HG03342 (cell line): ENCODE data around the gene CAMK4.
A peak's percentile ranks its signal among the peaks of the same experiment; 100 is the strongest.
"Not testable (repeated sequence)": the region's sequence is repeated elsewhere in the genome, so short reads cannot be mapped to it uniquely, and the experiment has no call there.

Experiments used
- ATAC-seq: cut with Tn5 transposase; IDR thresholded peaks from one replicate; pipeline ENCODE4 v1.9.1; 2021; ENCODE audit warnings: mild to moderate bottlenecking, moderate library complexity; ENCODE audit not compliant: unreplicated experiment

Gene CAMK4

GRCh38 chr5:111255169-111255568 is 31.0 kb downstream of the CAMK4 start:
- peak; percentile 8 for ATAC-seq

- no peak for ATAC-seq
Measured at GRCh38 chr5:111256128-111256527, 31.9 kb downstream of the CAMK4 start.

- not testable (repeated sequence) for ATAC-seq
Measured at GRCh38 chr5:111257610-111258009, 33.4 kb downstream of the CAMK4 start.

GRCh38 chr5:111259636-111260035 is 35.5 kb downstream of the CAMK4 start:
- no peak for ATAC-seq

GRCh38 chr5:111261610-111262009 is 37.4 kb downstream of the CAMK4 start:
- no peak for ATAC-seq

GRCh38 chr5:111262153-111262552 is 38.0 kb downstream of the CAMK4 start:
- no peak for ATAC-seq

GRCh38 chr5:111262815-111263214 is 38.6 kb downstream of the CAMK4 start:
- no peak for ATAC-seq

GRCh38 chr5:111266491-111266890 is 42.3 kb downstream of the CAMK4 start:
- ATAC-seq, result no peak

GRCh38 chr5:111268300-111268699 is 44.1 kb downstream of the CAMK4 start:
- ATAC-seq, result no peak

GRCh38 chr5:111271885-111272284 is 47.7 kb downstream of the CAMK4 start:
- no peak for ATAC-seq

GRCh38 chr5:111277061-111277460 is 52.9 kb downstream of the CAMK4 start:
- no peak for ATAC-seq

- ATAC-seq, result peak; percentile 93
Measured at GRCh38 chr5:111278858-111279504, 54.8 kb downstream of the CAMK4 start.

GRCh38 chr5:111280282-111280951 is 56.2 kb downstream of the CAMK4 start:
- ATAC-seq, result peak; percentile 42

- ATAC-seq, result no peak
Measured at GRCh38 chr5:111282798-111283197, 58.6 kb downstream of the CAMK4 start.

GRCh38 chr5:111284825-111285224 is 60.6 kb downstream of the CAMK4 start:
- no peak for ATAC-seq

GRCh38 chr5:111294551-111294950 is 70.4 kb downstream of the CAMK4 start:
- no peak for ATAC-seq

- ATAC-seq, result no peak
Measured at GRCh38 chr5:111295649-111296048, 71.5 kb downstream of the CAMK4 start.

GRCh38 chr5:111296570-111296969 is 72.4 kb downstream of the CAMK4 start:
- no peak for ATAC-seq

- no peak for ATAC-seq
Measured at GRCh38 chr5:111299067-111299481, 74.9 kb downstream of the CAMK4 start.

GRCh38 chr5:111299831-111300432 is 75.7 kb downstream of the CAMK4 start:
- no peak for ATAC-seq

- ATAC-seq, result no peak
Measured at GRCh38 chr5:111301264-111301663, 77.1 kb downstream of the CAMK4 start.

- ATAC-seq, result not testable (repeated sequence)
Measured at GRCh38 chr5:111302043-111302442, 77.9 kb downstream of the CAMK4 start.
